HG03066 (cell line): ENCODE data around the gene SAPCD2.
"Not testable (repeated sequence)": the region's sequence is repeated elsewhere in the genome, so short reads cannot be mapped to it uniquely, and the experiment has no call there.

Experiments
- ATAC-seq: cut with Tn5 transposase; IDR thresholded peaks from one replicate; pipeline ENCODE4 v1.9.1; 2021; ENCODE audit warnings: low read depth; ENCODE audit not compliant: unreplicated experiment

Gene SAPCD2

GRCh38 chr9:137066096-137066861, 4.1 kb downstream of the SAPCD2 start:
- no peak for ATAC-seq

GRCh38 chr9:137065336-137065967, 4.9 kb downstream of the SAPCD2 start:
- no peak for ATAC-seq

GRCh38 chr9:137064880-137065164, 5.5 kb downstream of the SAPCD2 start:
- ATAC-seq = no peak

GRCh38 chr9:137064027-137064879, 6.1 kb downstream of the SAPCD2 start:
- ATAC-seq = no peak

- ATAC-seq = no peak
Observed at GRCh38 chr9:137063311-137064026, 6.9 kb downstream of the SAPCD2 start.

- ATAC-seq = not testable (repeated sequence)
Observed at GRCh38 chr9:137062798-137063197, 7.6 kb downstream of the SAPCD2 start.

- ATAC-seq = no peak
Observed at GRCh38 chr9:137062384-137062783, 8.0 kb downstream of the SAPCD2 start.

- ATAC-seq = no peak
Observed at GRCh38 chr9:137058521-137059234, 11.7 kb downstream of the SAPCD2 start.

- no peak for ATAC-seq
Observed at GRCh38 chr9:137057545-137057944, 12.8 kb downstream of the SAPCD2 start.

- no peak for ATAC-seq
Observed at GRCh38 chr9:137056739-137057415, 13.5 kb downstream of the SAPCD2 start.

- no peak for ATAC-seq
Observed at GRCh38 chr9:137055385-137056364, 14.7 kb downstream of the SAPCD2 start.

GRCh38 chr9:137054932-137055384, 15.4 kb downstream of the SAPCD2 start:
- no peak for ATAC-seq

GRCh38 chr9:137053944-137054931, 16.1 kb downstream of the SAPCD2 start, which contains the start of gene ENTPD2:
ENTPD2 (minus strand) TSS chr9:137054061; CDS start chr9:137053997, 64 bp downstream.
- ATAC-seq = no peak

- ATAC-seq = no peak
Observed at GRCh38 chr9:137052998-137053943, 17.1 kb downstream of the SAPCD2 start.

- ATAC-seq = no peak
Observed at GRCh38 chr9:137052293-137052692, 18.1 kb downstream of the SAPCD2 start.

GRCh38 chr9:137051145-137051724, 19.1 kb downstream of the SAPCD2 start:
- no peak for ATAC-seq
